Peyer's patch (tissue), 4 donors: ENCODE results near the gene TM2D3.

Source experiments
- CTCF ChIP-seq, 6 experiments: fragments of 450-650 bp in 4 of 6; fragments of 200-600 bp in 2 of 6; sonication (generic) in 1 of 6; IDR thresholded peaks; one replicate each; pipeline ENCODE4 v1.5.1; 2017 to 2019; ENCODE audit warnings: antibody characterized with exemption in 6 of 6, mild to moderate bottlenecking in 3 of 6, moderate library complexity in 1 of 6
- POLR2A ChIP-seq, 2 donors: fragments of 450-650 bp; IDR thresholded peaks; one replicate each; pipeline ENCODE4 v1.5.1; 2017; ENCODE audit warnings: antibody characterized with exemption in 2 of 2, mild to moderate bottlenecking in 2 of 2, moderate library complexity in 2 of 2

GRCh38 chr15:101684877-101685276, 32.7 kb upstream of the TM2D3 start:
- TF ChIP-seq CTCF (IDR thresholded peaks at IDR 0.05) (no peak), POLR2A (IDR thresholded peaks at IDR 0.05) (no peak)
